Kidney glomerular epithelial cell (primary cell): ENCODE results near the gene GRK1.
"Not testable (repeated sequence)": the region's sequence is repeated elsewhere in the genome, so short reads cannot be mapped to it uniquely, and the experiment has no call there.

Experiments
- DNase-seq: peaks from one replicate; lab custom pipeline; 2025; lab: John Stamatoyannopoulos, UW

The GRK1 gene

GRCh38 chr13:113665597-113666328 is 1.3 kb upstream of the GRK1 start:
- no peak for DNase-seq

GRCh38 chr13:113666329-113666670 is 719 bp upstream of the GRK1 start:
- DNase-seq = no peak

- no peak for DNase-seq
These were observed 912 bp downstream of the GRK1 start for GRCh38 chr13:113667771-113668490.

- no peak for DNase-seq
These were observed 1.5 kb downstream of the GRK1 start for GRCh38 chr13:113668491-113668971.

GRCh38 chr13:113669231-113669754 is 2.3 kb downstream of the GRK1 start:
- no peak for DNase-seq

GRCh38 chr13:113669755-113670341 is 2.8 kb downstream of the GRK1 start:
- DNase-seq = no peak

GRCh38 chr13:113670541-113670940 is 3.5 kb downstream of the GRK1 start:
- DNase-seq = no peak

- no peak for DNase-seq
These were observed 4.3 kb downstream of the GRK1 start for GRCh38 chr13:113671066-113672001.

- DNase-seq = no peak
These were observed 5.1 kb downstream of the GRK1 start for GRCh38 chr13:113672002-113672651.

GRCh38 chr13:113722921-113723320 is 55.9 kb downstream of the GRK1 start:
- DNase-seq = no peak

- no peak for DNase-seq
These were observed 56.5 kb downstream of the GRK1 start for GRCh38 chr13:113723410-113724015.

GRCh38 chr13:113724016-113724758 is 57.2 kb downstream of the GRK1 start:
- no peak for DNase-seq

GRCh38 chr13:113724780-113725315 is 57.8 kb downstream of the GRK1 start:
- peak; percentile 59 for DNase-seq

GRCh38 chr13:113725329-113726105 is 58.5 kb downstream of the GRK1 start:
- not testable (repeated sequence) for DNase-seq

GRCh38 chr13:113726106-113726821 is 59.2 kb downstream of the GRK1 start:
- DNase-seq = not testable (repeated sequence)

- DNase-seq = no peak
These were observed 60.0 kb downstream of the GRK1 start for GRCh38 chr13:113726961-113727411.

GRCh38 chr13:113728571-113729054 is 61.6 kb downstream of the GRK1 start:
- no peak for DNase-seq
